ENCODE data around the gene OXSR1.
A peak's percentile ranks its signal among the peaks of the same experiment; 100 is the strongest.

The OXSR1 gene

GRCh38 chr3:38164952-38165721, at the start of gene OXSR1:
Gene OXSR1, plus strand, starts transcription at chr3:38165537. Its CDS starts 340 bp downstream, at chr3:38165877.
- DNase-seq (ENCODE audit: low spot score), result peak; percentile 100

- DNase-seq (ENCODE audit: low spot score), result no peak
These were observed 49.5 kb upstream of the OXSR1 start for GRCh38 chr3:38115645-38116427.

- DNase-seq (ENCODE audit: low spot score), result no peak
These were observed 48.7 kb upstream of the OXSR1 start for GRCh38 chr3:38116471-38117162.

- DNase-seq (ENCODE audit: low spot score), result no peak
These were observed 48.1 kb upstream of the OXSR1 start for GRCh38 chr3:38117163-38117716.

- DNase-seq (ENCODE audit: low spot score), result peak; percentile 65
These were observed 47.5 kb upstream of the OXSR1 start for GRCh38 chr3:38117748-38118420.

GRCh38 chr3:38118421-38119247, 46.7 kb upstream of the OXSR1 start:
- DNase-seq (ENCODE audit: low spot score), result no peak

- no peak for DNase-seq (ENCODE audit: low spot score)
These were observed 46.1 kb upstream of the OXSR1 start for GRCh38 chr3:38119248-38119544.

- no peak for DNase-seq (ENCODE audit: low spot score)
These were observed 45.3 kb upstream of the OXSR1 start for GRCh38 chr3:38119821-38120692.

- no peak for DNase-seq (ENCODE audit: low spot score)
These were observed 44.5 kb upstream of the OXSR1 start for GRCh38 chr3:38120693-38121450.

GRCh38 chr3:38121451-38121831, 43.9 kb upstream of the OXSR1 start:
- no peak for DNase-seq (ENCODE audit: low spot score)

- DNase-seq (ENCODE audit: low spot score), result no peak
These were observed 43.4 kb upstream of the OXSR1 start for GRCh38 chr3:38121832-38122461.

- DNase-seq (ENCODE audit: low spot score), result no peak
These were observed 42.5 kb upstream of the OXSR1 start for GRCh38 chr3:38122712-38123290.

GRCh38 chr3:38124324-38125122, 40.8 kb upstream of the OXSR1 start:
- no peak for DNase-seq (ENCODE audit: low spot score)

- no peak for DNase-seq (ENCODE audit: low spot score)
These were observed 39.8 kb upstream of the OXSR1 start for GRCh38 chr3:38125305-38126120.

GRCh38 chr3:38126121-38126892, 39.0 kb upstream of the OXSR1 start:
- DNase-seq (ENCODE audit: low spot score), result no peak

All from hematopoietic multipotent progenitor cell treated with erythropoietin and hydrocortisone succinate and interleukin-3 and kit ligand, for 17 days (in vitro differentiated cells).